BJ (cell line): Measurements from ENCODE around the gene TLR8. TPM values are rescaled to one million over a fixed set of nuclear protein-coding genes. Genes with fewer than 3 reads are reported as not detected.

Experiments
- CTCF ChIA-PET: fragments of 350-600 bp; formaldehyde crosslinking; extraction: SDS; loops from one replicate; lab custom pipeline; 2021; ENCODE audit warnings: antibody characterized with exemption, inconsistent platforms; lab: Yijun Ruan, JAX
- POLR2A ChIA-PET: fragments of 300-600 bp; sonication (Branson Sonifier 250); formaldehyde crosslinking; extraction: SDS; loops from one replicate; lab custom pipeline; 2021; ENCODE audit warnings: antibody characterized with exemption; lab: Charles Lee
- DNase-seq: peaks from one replicate; pipeline ENCODE4 v3.0.0-alpha.2; 2011; ENCODE audit warnings: low read depth
- H3K27me3 ChIP-seq: 2 replicates; pipeline ENCODE4 v1.6.0; 2011; ENCODE audit warnings: low read length; ENCODE audit not compliant: control insufficient read depth, insufficient read depth
- H3K36me3 ChIP-seq: 2 replicates; pipeline ENCODE4 v1.5.1; 2011; ENCODE audit warnings: low read length; ENCODE audit not compliant: control insufficient read depth, insufficient read depth
- H3K4me3 ChIP-seq: 2 replicates; pipeline ENCODE4 v1.5.1; 2011; ENCODE audit warnings: low read depth, mild to moderate bottlenecking, control low read depth, low read length
- polyA plus RNA-seq: library from polyadenylated mRNA; depleted of rRNA; stranded (reverse); fragments of >200 nt; gene quantifications from 2 replicates; pipeline ENCODE4 v1.2.3, GENCODE V29; 2011
- TF ChIP-seq, protein P1 (sequence below): IDR thresholded peaks from 2 replicates; pipeline ENCODE4 v1.5.1; 2011; ENCODE audit warnings: low read depth, mild to moderate bottlenecking, control low read depth, inconsistent platforms, low read length, moderate library complexity; ENCODE audit not compliant: insufficient read depth

Gene TLR8
- polyA plus RNA-seq, 1 experiment = not detected

DNA sequence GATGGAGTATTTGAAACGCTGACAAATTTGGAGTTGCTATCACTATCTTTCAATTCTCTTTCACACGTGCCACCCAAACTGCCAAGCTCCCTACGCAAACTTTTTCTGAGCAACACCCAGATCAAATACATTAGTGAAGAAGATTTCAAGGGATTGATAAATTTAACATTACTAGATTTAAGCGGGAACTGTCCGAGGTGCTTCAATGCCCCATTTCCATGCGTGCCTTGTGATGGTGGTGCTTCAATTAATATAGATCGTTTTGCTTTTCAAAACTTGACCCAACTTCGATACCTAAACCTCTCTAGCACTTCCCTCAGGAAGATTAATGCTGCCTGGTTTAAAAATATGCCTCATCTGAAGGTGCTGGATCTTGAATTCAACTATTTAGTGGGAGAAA lies 13.2 kb downstream of the TLR8 start:
- Histone ChIP-seq H3K27me3 (no peaks in the 10 kb centered on the region), H3K36me3 (no peaks in the 10 kb centered on the region), H3K4me3 (no peak overlapping the region)
- POLR2A ChIA-PET = no interaction called here
- DNase-seq = no peak
- CTCF ChIA-PET = no interaction called here
- TF ChIP-seq, protein P1, sequence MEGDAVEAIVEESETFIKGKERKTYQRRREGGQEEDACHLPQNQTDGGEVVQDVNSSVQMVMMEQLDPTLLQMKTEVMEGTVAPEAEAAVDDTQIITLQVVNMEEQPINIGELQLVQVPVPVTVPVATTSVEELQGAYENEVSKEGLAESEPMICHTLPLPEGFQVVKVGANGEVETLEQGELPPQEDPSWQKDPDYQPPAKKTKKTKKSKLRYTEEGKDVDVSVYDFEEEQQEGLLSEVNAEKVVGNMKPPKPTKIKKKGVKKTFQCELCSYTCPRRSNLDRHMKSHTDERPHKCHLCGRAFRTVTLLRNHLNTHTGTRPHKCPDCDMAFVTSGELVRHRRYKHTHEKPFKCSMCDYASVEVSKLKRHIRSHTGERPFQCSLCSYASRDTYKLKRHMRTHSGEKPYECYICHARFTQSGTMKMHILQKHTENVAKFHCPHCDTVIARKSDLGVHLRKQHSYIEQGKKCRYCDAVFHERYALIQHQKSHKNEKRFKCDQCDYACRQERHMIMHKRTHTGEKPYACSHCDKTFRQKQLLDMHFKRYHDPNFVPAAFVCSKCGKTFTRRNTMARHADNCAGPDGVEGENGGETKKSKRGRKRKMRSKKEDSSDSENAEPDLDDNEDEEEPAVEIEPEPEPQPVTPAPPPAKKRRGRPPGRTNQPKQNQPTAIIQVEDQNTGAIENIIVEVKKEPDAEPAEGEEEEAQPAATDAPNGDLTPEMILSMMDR = no peak

DNA sequence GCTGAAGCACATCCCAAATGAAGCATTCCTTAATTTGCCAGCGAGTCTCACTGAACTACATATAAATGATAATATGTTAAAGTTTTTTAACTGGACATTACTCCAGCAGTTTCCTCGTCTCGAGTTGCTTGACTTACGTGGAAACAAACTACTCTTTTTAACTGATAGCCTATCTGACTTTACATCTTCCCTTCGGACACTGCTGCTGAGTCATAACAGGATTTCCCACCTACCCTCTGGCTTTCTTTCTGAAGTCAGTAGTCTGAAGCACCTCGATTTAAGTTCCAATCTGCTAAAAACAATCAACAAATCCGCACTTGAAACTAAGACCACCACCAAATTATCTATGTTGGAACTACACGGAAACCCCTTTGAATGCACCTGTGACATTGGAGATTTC lies 14.6 kb downstream of the TLR8 start:
- no peak overlapping the region for H3K4me3 ChIP-seq
- no peaks in the 10 kb centered on the region for H3K36me3 ChIP-seq
- ChIA-PET CTCF (no interaction called here), POLR2A (no interaction called here)
- TF ChIP-seq, protein P1 = no peak
- no peak for DNase-seq
- H3K27me3 ChIP-seq = no peaks in the 10 kb centered on the region

DNA sequence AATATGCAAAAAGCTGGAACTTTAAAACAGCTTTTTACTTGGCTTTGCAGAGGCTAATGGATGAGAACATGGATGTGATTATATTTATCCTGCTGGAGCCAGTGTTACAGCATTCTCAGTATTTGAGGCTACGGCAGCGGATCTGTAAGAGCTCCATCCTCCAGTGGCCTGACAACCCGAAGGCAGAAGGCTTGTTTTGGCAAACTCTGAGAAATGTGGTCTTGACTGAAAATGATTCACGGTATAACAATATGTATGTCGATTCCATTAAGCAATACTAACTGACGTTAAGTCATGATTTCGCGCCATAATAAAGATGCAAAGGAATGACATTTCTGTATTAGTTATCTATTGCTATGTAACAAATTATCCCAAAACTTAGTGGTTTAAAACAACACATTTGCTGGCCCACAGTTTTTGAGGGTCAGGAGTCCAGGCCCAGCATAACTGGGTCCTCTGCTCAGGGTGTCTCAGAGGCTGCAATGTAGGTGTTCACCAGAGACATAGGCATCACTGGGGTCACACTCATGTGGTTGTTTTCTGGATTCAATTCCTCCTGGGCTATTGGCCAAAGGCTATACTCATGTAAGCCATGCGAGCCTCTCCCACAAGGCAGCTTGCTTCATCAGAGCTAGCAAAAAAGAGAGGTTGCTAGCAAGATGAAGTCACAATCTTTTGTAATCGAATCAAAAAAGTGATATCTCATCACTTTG lies 15.6 kb downstream of the TLR8 start:
- TF ChIP-seq, protein P1 = no peak
- H3K36me3 ChIP-seq = no peaks in the 10 kb centered on the region
- CTCF ChIA-PET = no interaction called here

DNA sequence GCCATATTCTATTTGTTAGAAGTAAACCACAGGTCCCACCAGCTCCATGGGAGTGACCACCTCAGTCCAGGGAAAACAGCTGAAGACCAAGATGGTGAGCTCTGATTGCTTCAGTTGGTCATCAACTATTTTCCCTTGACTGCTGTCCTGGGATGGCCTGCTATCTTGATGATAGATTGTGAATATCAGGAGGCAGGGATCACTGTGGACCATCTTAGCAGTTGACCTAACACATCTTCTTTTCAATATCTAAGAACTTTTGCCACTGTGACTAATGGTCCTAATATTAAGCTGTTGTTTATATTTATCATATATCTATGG lies 16.1 kb downstream of the TLR8 start:
- H3K27me3 ChIP-seq = no peaks in the 10 kb centered on the region
- POLR2A ChIA-PET = no interaction called here
- TF ChIP-seq, protein P1 = no peak
- CTCF ChIA-PET = no interaction called here
- no peak overlapping the region for H3K4me3 ChIP-seq
- H3K36me3 ChIP-seq = no peaks in the 10 kb centered on the region
- DNase-seq = no peak

More for the DNA sequence above, 15.6 kb downstream of the TLR8 start:
- H3K4me3 ChIP-seq = no peak overlapping the region
- no peaks in the 10 kb centered on the region for H3K27me3 ChIP-seq
- no peak for DNase-seq
- POLR2A ChIA-PET = no interaction called here

DNA sequence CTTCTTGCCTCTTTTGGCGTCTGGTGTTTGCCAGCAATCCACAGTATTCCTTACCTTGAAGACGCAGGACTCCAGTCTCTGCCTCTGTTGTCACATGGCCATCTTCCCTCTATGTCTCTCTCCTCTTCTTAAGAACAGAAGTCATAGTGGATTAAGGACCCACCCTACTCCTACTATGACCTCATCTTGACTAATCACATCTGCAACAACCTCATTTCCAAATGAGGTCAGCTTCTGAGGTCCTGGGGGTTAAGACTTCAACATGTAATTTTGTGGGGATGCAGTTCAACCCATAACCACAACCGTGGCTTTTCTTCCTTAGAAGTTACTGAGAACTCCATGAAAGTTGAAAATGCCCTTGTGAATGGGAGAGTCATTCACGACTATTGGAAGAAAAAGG lies 23.3 kb downstream of the TLR8 start:
- no peak overlapping the region for H3K4me3 ChIP-seq
- CTCF ChIA-PET = no interaction called here
- POLR2A ChIA-PET = no interaction called here
- TF ChIP-seq, protein P1 = no peak
- H3K27me3 ChIP-seq = no peaks in the 10 kb centered on the region
- DNase-seq = no peak
- no peaks in the 10 kb centered on the region for H3K36me3 ChIP-seq
